Measurements from ENCODE around the gene WDR18.

- TF ChIP-seq YY1 (IDR thresholded peaks at IDR 0.05; ENCODE audit: insufficient read depth, insufficient read length) (no peak), ZNF274 (IDR thresholded peaks at IDR 0.05; ENCODE audit: low read depth, low read length) (no peak), SUZ12 (IDR thresholded peaks at IDR 0.05; ENCODE audit: extremely low read depth, insufficient read depth, insufficient read length) (no peak)
Observed at GRCh38 chr19:964761-965694, 19.1 kb upstream of the WDR18 start.

Measured in NT2/D1 (cell line).